Measurements from ENCODE around the gene PRAC1. TPM values are rescaled to one million over a fixed set of nuclear protein-coding genes. Genes with fewer than 3 reads are reported as not detected.
A peak's percentile ranks its signal among the peaks of the same experiment; 100 is the strongest.

Gene PRAC1
- not detected in 2 replicates for total RNA-seq (2021)
- long read RNA-seq, result 0 reads

GRCh38 chr17:48722201-48722907 is at the start of gene PRAC1:
TSS of gene PRAC1 (minus strand) at chr17:48722518. CDS start at chr17:48722392, 126 bp downstream.
- no peak within 1 kb of the TSS for H2AK5ac ChIP-seq (ENCODE audit: insufficient read length, low read length)
- H3K79me2 ChIP-seq (ENCODE audit: insufficient read depth, low read length), result no peaks in the 10 kb centered on the region
- no CpG with 5 or more reads among the region's 21 CpGs for WGBS (ENCODE audit: extremely low coverage, insufficient read length, low lambda C conversion rate)
- H3K18ac ChIP-seq (ENCODE audit: insufficient read length, low read depth, low read length), result no peak within 1 kb of the TSS
- TF ChIP-seq, protein P1, sequence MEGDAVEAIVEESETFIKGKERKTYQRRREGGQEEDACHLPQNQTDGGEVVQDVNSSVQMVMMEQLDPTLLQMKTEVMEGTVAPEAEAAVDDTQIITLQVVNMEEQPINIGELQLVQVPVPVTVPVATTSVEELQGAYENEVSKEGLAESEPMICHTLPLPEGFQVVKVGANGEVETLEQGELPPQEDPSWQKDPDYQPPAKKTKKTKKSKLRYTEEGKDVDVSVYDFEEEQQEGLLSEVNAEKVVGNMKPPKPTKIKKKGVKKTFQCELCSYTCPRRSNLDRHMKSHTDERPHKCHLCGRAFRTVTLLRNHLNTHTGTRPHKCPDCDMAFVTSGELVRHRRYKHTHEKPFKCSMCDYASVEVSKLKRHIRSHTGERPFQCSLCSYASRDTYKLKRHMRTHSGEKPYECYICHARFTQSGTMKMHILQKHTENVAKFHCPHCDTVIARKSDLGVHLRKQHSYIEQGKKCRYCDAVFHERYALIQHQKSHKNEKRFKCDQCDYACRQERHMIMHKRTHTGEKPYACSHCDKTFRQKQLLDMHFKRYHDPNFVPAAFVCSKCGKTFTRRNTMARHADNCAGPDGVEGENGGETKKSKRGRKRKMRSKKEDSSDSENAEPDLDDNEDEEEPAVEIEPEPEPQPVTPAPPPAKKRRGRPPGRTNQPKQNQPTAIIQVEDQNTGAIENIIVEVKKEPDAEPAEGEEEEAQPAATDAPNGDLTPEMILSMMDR (conservative IDR thresholded peaks at IDR 0.05), result no peak
- Mint-ChIP-seq H3K36me3 (ENCODE audit: insufficient read depth in 1 of 3, low read depth in 3 of 3) (peaks cover 0 to 2% (median 0%) of the 10 kb centered on the region in 3 experiments; a peak in 1 of 7 replicates), H3K4me1 (peaks cover 40 to 53% of the 10 kb centered on the region in 2 experiments), H3K9me3 (peaks cover 4 to 10% of the 10 kb centered on the region in 2 experiments; a peak in 4 of 5 replicates), H3K27ac (no peak within 1 kb of the TSS), H3K27me3 (ENCODE audit: low read depth) (peaks cover 100% of the 10 kb centered on the region), H3K4me3 (peak within 1 kb of the TSS in 1 of 2 experiments; percentile 57; a peak in 3 of 5 replicates)
- H3K9ac ChIP-seq (ENCODE audit: extremely low read depth, insufficient read length, low read length), result no peak within 1 kb of the TSS
- peaks cover 12% of the 10 kb centered on the region for H3K23me2 ChIP-seq (ENCODE audit: insufficient read length, low read depth, low read length, poor library complexity, severe bottlenecking)
- no peak within 1 kb of the TSS for H4K91ac ChIP-seq (ENCODE audit: insufficient read length, low read depth, low read length)
- H4K8ac ChIP-seq (replicated peaks; ENCODE audit: insufficient read length, low read depth, low read length), result no peak within 1 kb of the TSS
- no peak within 1 kb of the TSS for H4K5ac ChIP-seq (ENCODE audit: insufficient read length, low read depth, low read length)
- H2BK12ac ChIP-seq (ENCODE audit: insufficient read length, low read depth, low read length), result no peak within 1 kb of the TSS
- no peaks in the 10 kb centered on the region for H3K79me1 ChIP-seq (ENCODE audit: insufficient read depth, low read depth, low read length, poor library complexity, severe bottlenecking)
- no peak within 1 kb of the TSS for H3K27ac ChIP-seq (ENCODE audit: insufficient read length, low read depth, low read length)
- H3K4me1 ChIP-seq (ENCODE audit: insufficient read depth, low read length), result peaks cover 2% of the 10 kb centered on the region; the same call in 1 of the 2 replicates
- no peak within 1 kb of the TSS for H3K23ac ChIP-seq (ENCODE audit: insufficient read length, low read depth, low read length)
- no peak within 1 kb of the TSS for H3K4ac ChIP-seq (ENCODE audit: low read depth, low read length)
- H4K20me1 ChIP-seq (ENCODE audit: control insufficient read depth, insufficient read depth, insufficient read length), result peaks cover 4% of the 10 kb centered on the region
- no peak within 1 kb of the TSS for H2AFZ ChIP-seq (ENCODE audit: low read length)
- H3K27me3 ChIP-seq (ENCODE audit: insufficient read depth, low read length), result peaks cover 100% of the 10 kb centered on the region
- H3K9me3 ChIP-seq (ENCODE audit: control insufficient read depth, low read depth, low read length), result no peaks in the 10 kb centered on the region
- no peak within 1 kb of the TSS for H3K14ac ChIP-seq (ENCODE audit: insufficient read depth, low read length)
- peak; percentile 80 for DNase-seq
- no peak within 1 kb of the TSS for H3T11ph ChIP-seq (ENCODE audit: low read length)
- no peak within 1 kb of the TSS for H2BK15ac ChIP-seq (ENCODE audit: low read depth, low read length)
- no peak within 1 kb of the TSS for H2BK120ac ChIP-seq (ENCODE audit: low read depth, low read length, poor library complexity, severe bottlenecking)
- H2BK20ac ChIP-seq (ENCODE audit: low read depth, low read length, poor library complexity, severe bottlenecking), result no peak within 1 kb of the TSS
- H3K4me2 ChIP-seq (ENCODE audit: insufficient read depth, insufficient read length, low read length), result peak within 1 kb of the TSS; percentile 16
- no peak within 1 kb of the TSS for H2BK5ac ChIP-seq (ENCODE audit: insufficient read length, low read length)
- H3K56ac ChIP-seq (ENCODE audit: insufficient read length, low read depth, low read length), result no peak within 1 kb of the TSS

All from H9 (cell line).